ENCODE measurements around the gene ADARB2.

ADARB2 gene

GRCh38 chr10:1610986-1611770, 126.1 kb downstream of the ADARB2 start:
- H3K27me3 ChIP-seq (ENCODE audit: control insufficient read depth, low read length), result peaks cover 17% of the 10 kb centered on the region
- no peaks in the 10 kb centered on the region for H4K20me1 ChIP-seq (ENCODE audit: control insufficient read depth, insufficient read depth, low read depth, low read length)
- H3F3A ChIP-seq (ENCODE audit: control insufficient read depth, insufficient read depth), result no peaks in the 10 kb centered on the region

GRCh38 chr10:1609648-1609970, 127.7 kb downstream of the ADARB2 start:
- Histone ChIP-seq H3K9me2 (replicated peaks; ENCODE audit: control insufficient read depth, low read length) (no peaks in the 10 kb centered on the region), H4K20me1 (ENCODE audit: control insufficient read depth, insufficient read depth, low read depth, low read length) (no peaks in the 10 kb centered on the region), H3K27me3 (ENCODE audit: control insufficient read depth, low read length) (peaks cover 12% of the 10 kb centered on the region), H3K36me3 (ENCODE audit: control insufficient read depth, low read length) (no peaks in the 10 kb centered on the region), H3F3A (ENCODE audit: control insufficient read depth, insufficient read depth) (no peaks in the 10 kb centered on the region), H3K4me2 (ENCODE audit: low read length) (no peak overlapping the region), H3K4me3 (ENCODE audit: low read length) (no peak overlapping the region), H3K27ac (ENCODE audit: low read depth, low read length) (no peak overlapping the region), H3K4me1 (ENCODE audit: control insufficient read depth, low read length) (no peaks in the 10 kb centered on the region), H3K9me3 (ENCODE audit: control insufficient read depth, insufficient read depth, low read length) (no peaks in the 10 kb centered on the region), H3K79me2 (ENCODE audit: control insufficient read depth, low read length) (no peaks in the 10 kb centered on the region)
- TF ChIP-seq EZH2phosphoT487 (IDR thresholded peaks at IDR 0.05; ENCODE audit: borderline replicate concordance, low read length) (no peak), CTCF (IDR thresholded peaks at IDR 0.05; ENCODE audit: low read depth, low read length, poor library complexity, severe bottlenecking) (no peak)

More at GRCh38 chr10:1610986-1611770, 126.1 kb downstream of the ADARB2 start:
- Histone ChIP-seq H3K4me1 (ENCODE audit: control insufficient read depth, low read length) (no peaks in the 10 kb centered on the region), H3K36me3 (ENCODE audit: control insufficient read depth, low read length) (no peaks in the 10 kb centered on the region), H3K79me2 (ENCODE audit: control insufficient read depth, low read length) (no peaks in the 10 kb centered on the region), H3K4me2 (ENCODE audit: low read length) (no peak overlapping the region), H3K9me3 (ENCODE audit: control insufficient read depth, insufficient read depth, low read length) (no peaks in the 10 kb centered on the region), H3K27ac (ENCODE audit: low read depth, low read length) (no peak overlapping the region), H3K9me2 (replicated peaks; ENCODE audit: control insufficient read depth, low read length) (no peaks in the 10 kb centered on the region), H3K4me3 (ENCODE audit: low read length) (no peak overlapping the region)
- TF ChIP-seq CTCF (IDR thresholded peaks at IDR 0.05; ENCODE audit: low read depth, low read length, poor library complexity, severe bottlenecking), result no peak
- TF ChIP-seq EZH2phosphoT487 (IDR thresholded peaks at IDR 0.05; ENCODE audit: borderline replicate concordance, low read length), result no peak

- H3K79me2 ChIP-seq (ENCODE audit: control insufficient read depth, low read length), result no peaks in the 10 kb centered on the region
- H3K4me2 ChIP-seq (ENCODE audit: low read length), result no peak overlapping the region
- H3K27ac ChIP-seq (ENCODE audit: low read depth, low read length), result no peak overlapping the region
- H3K4me3 ChIP-seq (ENCODE audit: low read length), result no peak overlapping the region
- H3F3A ChIP-seq (ENCODE audit: control insufficient read depth, insufficient read depth), result no peaks in the 10 kb centered on the region
- no peaks in the 10 kb centered on the region for H3K9me3 ChIP-seq (ENCODE audit: control insufficient read depth, insufficient read depth, low read length)
- no peaks in the 10 kb centered on the region for H3K36me3 ChIP-seq (ENCODE audit: control insufficient read depth, low read length)
- no peak for TF ChIP-seq CTCF (IDR thresholded peaks at IDR 0.05; ENCODE audit: low read depth, low read length, poor library complexity, severe bottlenecking)
- no peak for TF ChIP-seq EZH2phosphoT487 (IDR thresholded peaks at IDR 0.05; ENCODE audit: borderline replicate concordance, low read length)
- peaks cover 12% of the 10 kb centered on the region for H3K27me3 ChIP-seq (ENCODE audit: control insufficient read depth, low read length)
- no peaks in the 10 kb centered on the region for H3K4me1 ChIP-seq (ENCODE audit: control insufficient read depth, low read length)
- no peaks in the 10 kb centered on the region for H3K9me2 ChIP-seq (replicated peaks; ENCODE audit: control insufficient read depth, low read length)
- no peaks in the 10 kb centered on the region for H4K20me1 ChIP-seq (ENCODE audit: control insufficient read depth, insufficient read depth, low read depth, low read length)
Measured at GRCh38 chr10:1608851-1609647, 128.3 kb downstream of the ADARB2 start.

Data from DOHH2 (cell line).